Chondrocyte (in vitro differentiated cells): ENCODE measurements around the gene FTO. TPM values are rescaled to one million over a fixed set of nuclear protein-coding genes. Genes with fewer than 3 reads are reported as not detected.

Experiments
- DNase-seq: peaks from one replicate; pipeline ENCODE4 v3.0.0; 2021; ENCODE audit warnings: mixed read lengths, low spot score
- H3K27ac Mint-ChIP-seq: one replicate; pipeline ENCODE4 v1.8.0; 2021; ENCODE audit warnings: mild to moderate bottlenecking, moderate library complexity, mixed read lengths; ENCODE audit not compliant: unreplicated experiment
- H3K27me3 Mint-ChIP-seq: 2 replicates; pipeline ENCODE4 v1.8.0; 2021; ENCODE audit warnings: low read depth, mixed read lengths
- H3K36me3 Mint-ChIP-seq: 2 replicates; pipeline ENCODE4 v1.8.0; 2021; ENCODE audit warnings: low read depth, mixed read lengths
- H3K4me1 Mint-ChIP-seq: 2 replicates; pipeline ENCODE4 v1.8.0; 2021; ENCODE audit warnings: low read depth, mild to moderate bottlenecking, mixed read lengths
- H3K4me3 Mint-ChIP-seq: one replicate; pipeline ENCODE4 v1.8.0; 2021; ENCODE audit warnings: mild to moderate bottlenecking, moderate library complexity, mixed read lengths; ENCODE audit not compliant: unreplicated experiment
- H3K9me3 Mint-ChIP-seq: 2 replicates; pipeline ENCODE4 v1.8.0; 2021; ENCODE audit warnings: low read depth, mixed read lengths
- total RNA-seq: library from RNA; stranded (reverse); gene quantifications from 3 replicates; pipeline ENCODE4 v1.2.1, GENCODE V29; 2021
- TF ChIP-seq, protein P1 (sequence below): fragments of 200-600 bp; sonication (generic); IDR thresholded peaks from 2 replicates; pipeline ENCODE4 v1.5.0; 2021; ENCODE audit warnings: antibody characterized with exemption, mild to moderate bottlenecking, moderate library complexity

Gene FTO
- total RNA-seq, 1 donor from 2014 or later, result 85.7 TPM

DNA sequence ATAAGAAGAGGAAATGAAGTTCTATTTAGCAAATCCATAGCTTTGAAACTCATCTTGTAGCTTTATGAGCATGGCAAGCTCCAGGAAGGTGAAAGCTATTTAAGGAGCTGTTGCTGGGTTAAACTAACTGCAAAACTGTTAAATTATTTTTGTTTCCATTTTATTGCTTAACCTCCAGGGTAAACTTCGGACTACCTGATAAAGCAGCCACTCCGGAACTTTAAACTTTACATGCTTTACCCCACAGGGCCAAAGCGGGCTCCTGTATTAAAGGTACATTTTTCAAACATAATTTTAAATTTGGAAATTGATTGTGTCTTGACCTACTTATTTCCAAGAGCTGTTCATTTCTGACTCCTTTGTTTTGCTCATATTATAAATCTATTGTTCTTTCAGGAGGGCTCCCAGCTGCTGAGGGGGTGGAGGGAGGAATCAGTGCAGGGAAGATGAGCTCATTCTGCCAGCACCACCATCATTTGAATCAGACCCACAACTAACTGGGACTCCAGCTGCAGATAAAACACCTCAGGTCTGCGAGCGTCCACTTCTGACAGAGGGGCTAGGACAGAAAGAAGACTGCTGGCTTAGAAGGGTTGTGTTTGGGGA lies 424.8 kb downstream of the FTO start:
- Mint-ChIP-seq H3K4me1 (no peaks in the 10 kb centered on the region), H3K9me3 (peaks cover 6% of the 10 kb centered on the region), H3K36me3 (peaks cover 3% of the 10 kb centered on the region), H3K27me3 (peaks cover 2% of the 10 kb centered on the region), H3K4me3 (no peak overlapping the region), H3K27ac (no peak overlapping the region)
- TF ChIP-seq, protein P1, sequence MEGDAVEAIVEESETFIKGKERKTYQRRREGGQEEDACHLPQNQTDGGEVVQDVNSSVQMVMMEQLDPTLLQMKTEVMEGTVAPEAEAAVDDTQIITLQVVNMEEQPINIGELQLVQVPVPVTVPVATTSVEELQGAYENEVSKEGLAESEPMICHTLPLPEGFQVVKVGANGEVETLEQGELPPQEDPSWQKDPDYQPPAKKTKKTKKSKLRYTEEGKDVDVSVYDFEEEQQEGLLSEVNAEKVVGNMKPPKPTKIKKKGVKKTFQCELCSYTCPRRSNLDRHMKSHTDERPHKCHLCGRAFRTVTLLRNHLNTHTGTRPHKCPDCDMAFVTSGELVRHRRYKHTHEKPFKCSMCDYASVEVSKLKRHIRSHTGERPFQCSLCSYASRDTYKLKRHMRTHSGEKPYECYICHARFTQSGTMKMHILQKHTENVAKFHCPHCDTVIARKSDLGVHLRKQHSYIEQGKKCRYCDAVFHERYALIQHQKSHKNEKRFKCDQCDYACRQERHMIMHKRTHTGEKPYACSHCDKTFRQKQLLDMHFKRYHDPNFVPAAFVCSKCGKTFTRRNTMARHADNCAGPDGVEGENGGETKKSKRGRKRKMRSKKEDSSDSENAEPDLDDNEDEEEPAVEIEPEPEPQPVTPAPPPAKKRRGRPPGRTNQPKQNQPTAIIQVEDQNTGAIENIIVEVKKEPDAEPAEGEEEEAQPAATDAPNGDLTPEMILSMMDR, result no peak
- no peak for DNase-seq

DNA sequence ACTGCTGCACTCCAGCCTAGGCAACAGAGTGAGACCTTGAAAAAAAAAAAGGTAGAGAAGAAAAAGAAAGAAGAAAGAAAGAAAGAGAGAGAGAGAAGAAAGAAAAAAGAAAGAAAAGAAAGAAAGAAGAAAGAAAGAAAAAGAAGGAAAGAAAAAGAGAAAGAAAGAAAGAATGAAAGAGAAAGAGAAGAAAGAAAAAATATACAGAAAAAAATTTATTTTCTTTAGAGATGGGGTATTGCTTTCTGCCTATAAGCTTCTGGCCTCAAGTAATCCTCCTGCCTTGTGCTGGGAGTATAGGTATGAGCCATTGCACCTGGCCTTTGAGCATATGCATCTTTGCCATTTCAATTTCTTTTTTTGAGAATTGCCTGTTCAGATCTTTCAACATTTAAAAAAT lies 425.9 kb downstream of the FTO start:
- no peak overlapping the region for H3K27ac Mint-ChIP-seq
- H3K27me3 Mint-ChIP-seq, result peaks cover 2% of the 10 kb centered on the region
- no peak overlapping the region for H3K4me3 Mint-ChIP-seq
- no peaks in the 10 kb centered on the region for H3K4me1 Mint-ChIP-seq
- TF ChIP-seq, protein P1, result no peak
- peaks cover 3% of the 10 kb centered on the region for H3K36me3 Mint-ChIP-seq
- no peak for DNase-seq
- peaks cover 6% of the 10 kb centered on the region for H3K9me3 Mint-ChIP-seq

DNA sequence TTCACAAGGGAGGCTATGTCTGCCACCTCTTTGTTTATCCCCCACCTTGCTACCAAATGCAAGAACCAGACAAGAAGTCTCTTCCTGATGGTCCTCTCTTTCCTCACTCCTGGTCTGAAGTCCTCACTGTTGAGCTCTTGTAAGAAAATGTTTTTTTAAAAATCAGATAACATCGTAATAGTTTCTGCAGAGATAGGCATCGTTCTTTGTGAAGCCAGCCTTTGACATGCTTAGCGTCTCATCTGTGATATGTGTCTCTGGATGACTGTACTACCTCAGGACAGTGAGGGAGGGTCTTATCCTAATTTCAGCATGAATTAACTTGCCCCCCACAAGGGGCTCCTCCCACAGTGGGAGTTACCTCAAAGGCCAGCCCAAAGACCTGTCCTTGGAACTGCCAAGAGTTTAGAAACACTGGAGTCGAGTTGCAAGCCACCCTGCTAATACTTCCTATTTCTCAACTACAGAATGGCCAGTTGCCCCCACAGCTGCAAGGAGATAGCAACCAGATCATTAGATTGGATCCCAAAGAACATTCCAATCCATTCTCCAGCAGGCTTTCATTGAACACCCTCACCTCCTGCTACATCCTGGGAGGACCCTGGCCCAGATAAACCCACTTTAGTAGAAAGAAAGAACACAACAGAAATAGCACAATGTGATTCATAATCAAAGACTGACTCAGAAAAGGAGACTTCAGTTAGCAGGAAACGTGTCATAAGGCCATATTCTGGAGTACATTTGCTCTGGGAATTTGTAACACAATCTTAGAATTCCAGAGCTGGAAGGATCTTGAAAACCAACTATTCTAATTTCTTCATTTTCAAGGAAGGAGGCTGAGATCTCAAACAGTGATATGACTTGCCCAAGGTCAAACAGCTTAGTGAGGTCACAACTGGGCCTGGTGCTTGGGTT lies 431.7 kb downstream of the FTO start:
- peaks cover 2% of the 10 kb centered on the region for H3K9me3 Mint-ChIP-seq
- no peaks in the 10 kb centered on the region for H3K36me3 Mint-ChIP-seq
- H3K27ac Mint-ChIP-seq, result peak overlapping the region; percentile 76
- H3K4me1 Mint-ChIP-seq, result peaks cover 13% of the 10 kb centered on the region
- TF ChIP-seq, protein P1, result no peak
- no peaks in the 10 kb centered on the region for H3K27me3 Mint-ChIP-seq
- no peak for DNase-seq
- no peak overlapping the region for H3K4me3 Mint-ChIP-seq

DNA sequence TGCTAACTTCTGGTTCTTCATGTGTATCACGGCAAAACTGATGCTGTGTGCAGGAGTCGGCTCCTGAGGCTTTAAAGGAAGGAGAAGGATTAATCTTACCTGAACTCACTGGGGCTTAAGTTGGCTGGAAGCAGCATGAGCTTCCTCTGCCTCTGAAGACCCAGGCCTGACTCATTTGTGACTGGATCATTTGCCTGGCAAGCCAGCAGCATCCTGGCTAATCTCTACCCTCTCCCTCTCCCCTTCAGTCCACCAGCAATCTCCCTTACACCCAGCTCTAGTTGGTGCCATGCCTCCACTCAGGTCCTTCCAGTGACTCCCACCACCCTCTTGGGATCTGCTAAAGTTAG lies 432.3 kb downstream of the FTO start:
- DNase-seq, result no peak
- no peak overlapping the region for H3K4me3 Mint-ChIP-seq
- H3K27ac Mint-ChIP-seq, result peak overlapping the region; percentile 76

More for the DNA sequence above, 432.3 kb downstream of the FTO start:
- H3K27me3 Mint-ChIP-seq, result no peaks in the 10 kb centered on the region
- H3K36me3 Mint-ChIP-seq, result no peaks in the 10 kb centered on the region
- H3K9me3 Mint-ChIP-seq, result peaks cover 2% of the 10 kb centered on the region
- TF ChIP-seq, protein P1, result no peak
- H3K4me1 Mint-ChIP-seq, result peaks cover 13% of the 10 kb centered on the region
